Heart left ventricle (tissue), 16 donors: ENCODE data around the gene SIPA1L2. TPM values are rescaled to one million over a fixed set of nuclear protein-coding genes. Genes with fewer than 3 reads are reported as not detected.

ENCODE experiments used
- ATAC-seq, 4 donors: fragments of 200-7000 bp; cut with Tn5 transposase; one replicate each; pipeline ENCODE4 v1.9.1; 2020 to 2022; ENCODE audit warnings: moderate library complexity in 4 of 4, mild to moderate bottlenecking in 3 of 4, moderate number of reproducible peaks in 1 of 4
- DNase-seq, 5 donors: peaks; one replicate each; pipeline ENCODE4 v3.0.0-alpha.2; 2020
- H3K27ac ChIP-seq, 12 donors: fragments of 200-600 bp; sonication (generic) in 4 of 12; one replicate each; pipeline versions ENCODE4 v1.5.0 to v1.8.0; 2016 to 2022; ENCODE audit warnings: mild to moderate bottlenecking in 2 of 12
- H3K27me3 ChIP-seq, 9 donors: fragments of 200-600 bp; sonication (generic) in 2 of 9; one replicate each; pipeline versions ENCODE4 v1.5.1 to v1.8.0; 2016 to 2022; ENCODE audit warnings: mild to moderate bottlenecking in 3 of 9
- H3K36me3 ChIP-seq, 9 donors: fragments of 200-600 bp; sonication (generic) in 2 of 9; one replicate each; pipeline versions ENCODE4 v1.5.0 to v1.8.0; 2018 to 2022; ENCODE audit warnings: mild to moderate bottlenecking in 2 of 9
- H3K4me1 ChIP-seq, 12 donors: fragments of 200-600 bp; sonication (generic) in 4 of 12; one replicate each; pipeline versions ENCODE4 v1.5.0 to v1.8.0; 2016 to 2022; ENCODE audit warnings: mild to moderate bottlenecking in 3 of 12
- H3K4me3 ChIP-seq, 12 donors: fragments of 200-600 bp; sonication (generic) in 4 of 12; one replicate each; pipeline versions ENCODE4 v1.5.0 to v1.8.0; 2017 to 2022; ENCODE audit warnings: mild to moderate bottlenecking in 9 of 12, moderate library complexity in 4 of 12
- H3K9me3 ChIP-seq, 12 donors: fragments of 200-600 bp; sonication (generic) in 4 of 12; one replicate each; pipeline versions ENCODE4 v1.5.0 to v1.8.0; 2016 to 2022; ENCODE audit warnings: mild to moderate bottlenecking in 1 of 12
- CTCF ChIP-seq, 12 donors: fragments of 200-600 bp; sonication (generic) in 4 of 12; IDR thresholded peaks; one replicate each; pipeline versions ENCODE4 v1.5.0 to v1.8.0; 2018 to 2022; ENCODE audit warnings: antibody characterized with exemption in 12 of 12, mild to moderate bottlenecking in 5 of 12
- POLR2A ChIP-seq, 2 donors: fragments of 450-650 bp; IDR thresholded peaks; one replicate each; pipeline ENCODE4 v1.6.1; 2017; ENCODE audit warnings: antibody characterized with exemption in 2 of 2, mild to moderate bottlenecking in 2 of 2, moderate library complexity in 2 of 2
- WGBS, 4 donors: extraction: QIAGEN DNeasy Blood & Tissue Kit in 2 of 4; methylation state at CpG; one replicate each; pipeline versions ENCODE4 v1.1.5 to v1.1.7; 2013 to 2018; 5-methylcytosine and 5-hydroxymethylcytosine counted together
- intact Hi-C, 10 donors: fragments of 100-400 bp; cut with DNase I; formaldehyde crosslinking; loops; one replicate each; pipeline versions ENCODE4 v1.11.1 to v1.14.2; 2022
- long read RNA-seq, 3 donors: library from polyadenylated mRNA; unstranded; transcript quantifications; one replicate each; pipeline ENCODE4 v2.0.0, GENCODE V29; 2020 to 2021
- polyA plus RNA-seq, 2 donors: library from polyadenylated mRNA; stranded (reverse); fragments of 200-250 nt; gene quantifications; one replicate each; pipeline ENCODE4 v1.2.3, GENCODE V29; 2013
- total RNA-seq, 9 donors: library from RNA; depleted of rRNA in 2 of 9; stranded (reverse); fragments of >200 nt in 2 of 9; fragmentation: NEBNext Ultra II Directional in 3 of 9; extraction: Animal tissue kit (Norgen Biotek cat#: 25700) in 3 of 9; gene quantifications; one replicate each; pipeline versions ENCODE4 v1.1.0 to v1.2.4, GENCODE V29; 2016 to 2023
- donor health status: ischemic (EF 13 %, LVEDD 7.1; RV severe dilation, severe dysfunction).
- donor health status: healthy with polysubstance abuse.
- donor health status: DM: no; HTN: yes; CAD: no.
- donor health status: DM: no; HTN: no; CAD: no.
- donor health status: ischemic (EF 25% LVEDD 6.9; RV normal size, moderate dysfunction).
- donor health status: ischemic (EF 25% LVEDD 5.7; RV mildly dilated, moderate dysfunction).
- donor health status: healthy.
- donor health status: DM: yes; HTN: yes; CAD: no.
- donor health status: ischemic (EF 35%, LVEDD 5.7; RV mildly dilated, moderate dysfunction).
- donor health status: nonischemic (EF 11% LVEDD 7.7; RV severe dilation, severe dysfunction).
- donor health status: DM: yes; HTN: yes; CAD: no.
- donor health status: PGD.
- donor health status: ischemic (EF 29% LVEDD 5.4; RV normal size, mild dysfunction).
- donor health status: nonischemic (EF 23%, LVEDD 6.1; RV moderate dilation, normal function).

Gene SIPA1L2
- total RNA-seq (100 to 1,000 TPM in 5 of 9 donors, 10 to 100 TPM in 4; 70.8 to 148 (median 102) TPM), polyA plus RNA-seq (100 to 1,000 TPM in 1 of 2 donors, 10 to 100 TPM in 1; 18.1 to 103 TPM)
- long read RNA-seq, donor 1, full-length matches to known transcripts = 2 of 108 reads
- long read RNA-seq, donor 1, partial matches to known transcripts = 77 of 108 reads
- long read RNA-seq, donor 1, other reads (novel, unspliced or antisense) = 29 of 108 reads
- long read RNA-seq, donor 2, full-length matches to known transcripts = 1 of 203 reads
- long read RNA-seq, donor 2, partial matches to known transcripts = 168 of 203 reads
- long read RNA-seq, donor 2, other reads (novel, unspliced or antisense) = 34 of 203 reads
- long read RNA-seq, donor 3, partial matches to known transcripts = 93 of 125 reads
- long read RNA-seq, donor 3, other reads (novel, unspliced or antisense) = 32 of 125 reads

- ATAC-seq = peak; percentile 92 to 98 (median 96)
These were observed at the start of gene SIPA1L2 for GRCh38 chr1:232630047-232630893. TSS of gene SIPA1L2 (minus strand) at chr1:232630133. CDS start at chr1:232515339, 114,794 bp downstream.

GRCh38 chr1:232678185-232678886, 48.4 kb upstream of the SIPA1L2 start:
- no peak for ATAC-seq
- intact Hi-C loops = no loop called here
- Histone ChIP-seq H3K27me3 (no peaks in the 10 kb centered on the region), H3K36me3 (no peaks in the 10 kb centered on the region), H3K4me1 (no peaks in the 10 kb centered on the region), H3K4me3 (no peak overlapping the region), H3K27ac (no peak overlapping the region), H3K9me3 (peaks cover 0 to 7% (median 0%) of the 10 kb centered on the region in 12 donors)
- WGBS, 4 donors = 74 to 83% (median 78%) methylated on average over 9 of the region's 9 CpGs
- DNase-seq = no peak
- TF ChIP-seq CTCF (IDR thresholded peaks at IDR 0.05) (no peak), POLR2A (IDR thresholded peaks at IDR 0.05) (no peak)

More at GRCh38 chr1:232630047-232630893, at the start of gene SIPA1L2:
- H3K27me3 ChIP-seq = no peaks in the 10 kb centered on the region
- peaks cover 0 to 50% (median 25%) of the 10 kb centered on the region in 12 donors for H3K4me1 ChIP-seq
- no peaks in the 10 kb centered on the region for H3K36me3 ChIP-seq
- intact Hi-C loops = loop anchor here in 9 of 10 donors (2.0 to 10.0 kb wide), 11 partner anchors 175 to 875 kb away; partner anchors contain the start of genes MAP10 (in 5 of the 9) and NTPCR (in 2 of the 9)
- peak within 1 kb of the TSS; percentile 68 to 96 (median 90) for H3K4me3 ChIP-seq
- WGBS, 4 donors = 0 to 1% (median 1%) methylated on average over 19 to 98 of the region's 98 CpGs
- peak in 1 of 2 donors; percentile 94 for TF ChIP-seq POLR2A (IDR thresholded peaks at IDR 0.05)
- TF ChIP-seq CTCF (IDR thresholded peaks at IDR 0.05) = peak in 10 of 12 donors; percentile 30 to 65 (median 52)
- H3K27ac ChIP-seq = peak within 1 kb of the TSS; percentile 78 to 98 (median 94)
- DNase-seq = peak; percentile 96 to 98 (median 96)
- H3K9me3 ChIP-seq = no peaks in the 10 kb centered on the region

GRCh38 chr1:232676307-232676706, 46.4 kb upstream of the SIPA1L2 start:
- H3K4me1 ChIP-seq = no peaks in the 10 kb centered on the region
- no peak overlapping the region for H3K4me3 ChIP-seq
- no peak for TF ChIP-seq POLR2A (IDR thresholded peaks at IDR 0.05)
- TF ChIP-seq CTCF (IDR thresholded peaks at IDR 0.05) = no peak
- H3K27me3 ChIP-seq = no peaks in the 10 kb centered on the region
- H3K27ac ChIP-seq = no peak overlapping the region
- DNase-seq (no peak), ATAC-seq (no peak)
- 94 to 98% (median 96%) methylated on average over 2 of the region's 2 CpGs for WGBS, 4 donors
- intact Hi-C loops = no loop called here
- no peaks in the 10 kb centered on the region for H3K36me3 ChIP-seq
- H3K9me3 ChIP-seq = peaks cover 0 to 7% (median 0%) of the 10 kb centered on the region in 12 donors
